B cell (primary cell): ENCODE results near the gene TUBA4A.

ENCODE experiments used
- EZH2 ChIP-seq: IDR thresholded peaks from 2 replicates; pipeline ENCODE4 v1.6.1; 2012; ENCODE audit warnings: borderline replicate concordance, low read depth, mild to moderate bottlenecking, moderate library complexity, low read length; ENCODE audit not compliant: insufficient read depth, poor library complexity, severe bottlenecking
- TF ChIP-seq, protein P1 (sequence below): fragments of 200-600 bp; IDR thresholded peaks from one replicate; pipeline ENCODE4 v1.8.0; 2022; ENCODE audit warnings: antibody characterized with exemption, mild to moderate bottlenecking

DNA sequence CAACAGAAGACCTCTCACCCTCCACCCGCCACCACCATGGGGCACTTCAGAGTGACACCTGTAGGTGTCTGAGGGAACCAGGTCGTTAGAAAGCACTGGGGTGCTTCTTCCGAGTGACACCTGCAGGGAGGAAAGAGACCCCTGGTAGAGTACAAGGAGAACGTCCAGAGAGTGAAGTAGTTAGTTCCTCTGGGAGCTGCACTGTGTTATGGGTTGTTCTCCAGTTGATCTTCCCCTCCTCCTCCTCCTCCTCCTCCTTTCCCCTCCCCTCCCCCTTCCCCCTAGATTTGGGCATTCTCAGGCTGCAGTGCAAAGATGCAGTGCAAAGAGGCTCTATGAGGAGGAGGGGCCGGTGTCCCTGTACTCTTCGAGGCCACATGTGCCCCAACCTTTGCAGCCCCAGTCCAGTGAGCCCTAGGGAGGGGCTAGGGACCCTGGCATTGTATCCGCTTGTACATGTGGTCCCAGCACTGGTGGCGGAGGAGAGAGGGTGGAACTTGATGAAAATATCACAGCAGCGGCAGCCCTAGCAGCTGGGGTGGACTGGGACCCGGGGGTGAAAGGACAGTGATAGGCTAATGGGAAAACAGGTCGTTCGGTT is 26.3 kb upstream of the TUBA4A start:
- TF ChIP-seq, protein P1, sequence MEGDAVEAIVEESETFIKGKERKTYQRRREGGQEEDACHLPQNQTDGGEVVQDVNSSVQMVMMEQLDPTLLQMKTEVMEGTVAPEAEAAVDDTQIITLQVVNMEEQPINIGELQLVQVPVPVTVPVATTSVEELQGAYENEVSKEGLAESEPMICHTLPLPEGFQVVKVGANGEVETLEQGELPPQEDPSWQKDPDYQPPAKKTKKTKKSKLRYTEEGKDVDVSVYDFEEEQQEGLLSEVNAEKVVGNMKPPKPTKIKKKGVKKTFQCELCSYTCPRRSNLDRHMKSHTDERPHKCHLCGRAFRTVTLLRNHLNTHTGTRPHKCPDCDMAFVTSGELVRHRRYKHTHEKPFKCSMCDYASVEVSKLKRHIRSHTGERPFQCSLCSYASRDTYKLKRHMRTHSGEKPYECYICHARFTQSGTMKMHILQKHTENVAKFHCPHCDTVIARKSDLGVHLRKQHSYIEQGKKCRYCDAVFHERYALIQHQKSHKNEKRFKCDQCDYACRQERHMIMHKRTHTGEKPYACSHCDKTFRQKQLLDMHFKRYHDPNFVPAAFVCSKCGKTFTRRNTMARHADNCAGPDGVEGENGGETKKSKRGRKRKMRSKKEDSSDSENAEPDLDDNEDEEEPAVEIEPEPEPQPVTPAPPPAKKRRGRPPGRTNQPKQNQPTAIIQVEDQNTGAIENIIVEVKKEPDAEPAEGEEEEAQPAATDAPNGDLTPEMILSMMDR: peak; percentile 67
- no peak for TF ChIP-seq EZH2
